HG02759 (cell line): ENCODE data around the gene CAMK2A.

Experiments used
- ATAC-seq: cut with Tn5 transposase; IDR thresholded peaks from one replicate; pipeline ENCODE4 v1.9.1; 2021; ENCODE audit warnings: mild to moderate bottlenecking, moderate library complexity; ENCODE audit not compliant: unreplicated experiment

The CAMK2A gene

DNA sequence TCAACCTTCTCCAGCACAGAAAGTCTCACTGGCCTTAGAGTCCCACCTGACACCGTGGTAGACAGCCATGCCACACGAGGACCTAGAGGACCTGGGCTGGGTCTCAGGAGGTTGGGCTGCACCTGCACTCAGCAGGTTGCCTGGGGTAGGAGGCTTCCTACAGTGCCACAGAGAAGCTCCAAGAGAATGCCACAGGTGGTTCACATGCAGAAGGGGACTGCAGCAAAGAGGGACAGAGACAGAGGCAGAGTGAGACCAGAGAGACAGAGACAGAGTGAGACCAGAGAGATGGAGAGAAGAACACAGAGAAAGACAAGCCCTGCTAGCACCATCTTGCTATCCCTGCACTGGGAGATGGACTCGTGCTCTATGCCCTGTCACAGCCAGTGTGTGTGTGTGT is 5.7 kb downstream of the CAMK2A start:
- no peak for ATAC-seq

GRCh38 chr5:150281987-150282386 is 7.6 kb downstream of the CAMK2A start:
- ATAC-seq, result no peak

- no peak for ATAC-seq
Measured at GRCh38 chr5:150279330-150280020, 10.1 kb downstream of the CAMK2A start.

GRCh38 chr5:150278916-150279315 is 10.7 kb downstream of the CAMK2A start:
- no peak for ATAC-seq

DNA sequence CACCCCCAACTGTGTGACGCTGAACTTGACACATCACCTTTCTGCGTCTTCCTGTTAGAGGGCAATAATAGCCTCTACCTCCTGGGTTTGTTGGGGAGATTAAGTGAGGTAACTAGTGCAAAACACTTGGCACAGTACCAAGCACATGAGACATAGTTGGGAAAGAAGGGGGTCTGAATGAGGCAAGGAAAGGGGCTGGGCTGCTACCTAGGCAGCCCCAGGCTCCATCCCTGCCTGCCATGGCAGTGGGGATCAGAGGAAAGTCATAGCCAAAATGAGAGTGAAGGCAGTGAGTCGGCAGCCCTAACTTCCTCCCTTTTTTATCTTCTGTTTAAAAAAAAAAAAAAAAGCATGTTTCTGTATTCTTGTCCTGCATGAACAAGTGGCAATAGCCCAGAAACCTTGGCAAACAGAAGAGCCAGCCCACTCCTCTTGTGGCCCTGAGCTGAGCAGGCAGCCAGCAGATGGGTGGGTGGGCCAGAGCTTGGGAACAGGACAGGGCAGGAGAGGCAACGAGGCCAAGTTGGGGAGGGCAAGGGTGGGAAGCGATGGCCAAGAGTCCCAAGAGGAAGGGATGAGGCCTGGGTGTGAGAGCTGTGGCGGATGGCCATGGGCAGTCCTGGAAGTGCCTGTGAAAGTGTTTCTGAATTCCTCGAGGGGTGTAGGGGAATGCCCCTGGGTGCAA is 11.4 kb downstream of the CAMK2A start:
- ATAC-seq, result no peak

- no peak for ATAC-seq
Measured at GRCh38 chr5:150277043-150277442, 12.5 kb downstream of the CAMK2A start.

DNA sequence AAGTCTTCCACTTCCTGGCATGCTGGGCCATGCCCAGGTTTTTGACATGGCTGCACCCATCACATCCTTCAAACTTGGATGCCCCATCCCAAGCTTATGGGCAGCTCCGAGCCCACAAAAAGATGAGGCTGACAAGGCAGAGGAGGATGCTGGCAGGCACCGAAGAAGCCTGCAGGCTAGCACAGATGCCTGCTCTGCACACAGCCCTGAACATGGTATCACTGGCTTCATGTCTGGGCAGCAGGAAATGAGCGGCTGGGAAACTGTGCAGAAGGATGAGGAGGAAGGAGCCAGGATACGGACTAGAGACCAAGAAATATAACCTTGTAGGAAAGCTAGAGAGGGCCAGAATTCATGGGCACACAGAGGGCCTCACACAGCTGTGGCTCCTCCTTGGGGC is 14.8 kb downstream of the CAMK2A start:
- ATAC-seq, result no peak

DNA sequence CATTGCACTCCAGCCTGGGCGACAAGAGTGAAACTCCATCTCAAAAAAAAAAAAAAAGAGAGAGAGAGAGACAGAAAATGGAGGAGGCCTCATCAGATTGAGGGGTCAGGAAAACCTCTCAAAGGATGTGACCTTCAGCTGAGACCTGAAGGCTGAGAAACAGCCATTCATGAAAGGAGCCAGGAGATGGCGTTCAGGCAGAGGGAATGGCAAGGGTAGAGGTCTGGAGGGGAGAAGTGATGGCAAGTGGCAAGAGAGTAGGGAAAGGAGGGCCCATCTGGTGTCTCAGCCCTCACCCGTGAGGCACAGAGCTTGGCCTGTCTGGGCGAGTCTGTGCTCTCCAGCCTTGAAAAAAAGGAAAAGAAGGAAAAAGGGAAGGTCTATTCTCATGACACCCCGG is 17.0 kb downstream of the CAMK2A start:
- no peak for ATAC-seq

DNA sequence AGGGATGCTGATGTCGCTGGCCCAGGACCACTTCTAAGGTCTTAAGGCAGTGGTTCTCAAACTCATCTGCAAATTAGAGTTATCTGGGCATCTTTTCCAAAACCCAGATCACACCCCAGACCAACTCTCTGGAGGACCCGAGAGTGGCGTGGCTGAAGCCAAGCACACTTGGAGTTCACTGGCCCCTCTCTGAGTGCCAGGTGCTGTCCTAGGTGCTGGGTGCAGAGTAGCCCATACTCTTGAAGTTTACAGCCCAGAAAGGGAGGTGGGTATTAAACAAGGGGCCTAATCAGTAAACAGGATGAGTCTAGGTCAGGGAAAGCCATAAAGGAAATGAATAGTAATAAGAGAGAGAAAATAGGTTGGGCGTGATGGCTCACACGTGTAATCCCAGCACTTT is 17.6 kb downstream of the CAMK2A start:
- no peak for ATAC-seq

GRCh38 chr5:150271296-150271692 is 18.3 kb downstream of the CAMK2A start:
- ATAC-seq, result no peak

DNA sequence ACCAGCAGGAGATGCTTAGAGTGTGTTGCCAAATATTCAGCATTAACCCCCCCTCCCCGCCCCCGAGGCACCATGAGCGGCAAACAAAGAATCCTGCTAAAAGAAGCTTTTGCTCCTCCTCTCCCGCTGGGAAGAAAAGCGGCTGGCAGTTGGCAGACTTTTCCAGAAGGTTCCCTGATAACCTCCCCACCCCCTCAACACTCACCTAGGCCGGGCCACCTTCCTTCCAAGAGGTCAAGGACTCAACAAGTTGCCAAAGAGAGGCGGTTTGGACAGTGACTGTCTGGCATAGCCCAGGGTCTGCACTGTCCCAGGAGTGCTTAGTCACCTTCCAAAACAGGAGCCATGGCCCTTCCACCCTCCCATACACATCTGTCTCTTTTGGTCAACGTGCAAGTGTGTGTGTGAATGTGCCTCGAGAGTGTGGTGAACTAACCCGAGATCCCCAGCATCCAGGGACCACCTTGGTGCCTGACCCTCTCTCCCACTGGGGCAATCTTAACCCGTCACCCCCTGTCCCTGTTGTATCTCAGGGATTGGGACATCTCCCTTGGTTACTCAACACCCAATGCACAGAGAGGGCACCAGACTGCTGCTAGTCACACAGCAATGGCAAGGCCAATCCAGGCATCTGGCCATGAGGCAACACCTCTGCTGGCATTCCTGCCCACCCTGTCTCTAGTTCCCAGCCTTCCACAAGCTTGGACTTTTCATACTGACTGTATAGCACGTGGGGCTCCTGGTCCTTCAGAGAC is 18.9 kb downstream of the CAMK2A start:
- ATAC-seq, result no peak

GRCh38 chr5:150266871-150267291 is 22.7 kb downstream of the CAMK2A start:
- no peak for ATAC-seq

DNA sequence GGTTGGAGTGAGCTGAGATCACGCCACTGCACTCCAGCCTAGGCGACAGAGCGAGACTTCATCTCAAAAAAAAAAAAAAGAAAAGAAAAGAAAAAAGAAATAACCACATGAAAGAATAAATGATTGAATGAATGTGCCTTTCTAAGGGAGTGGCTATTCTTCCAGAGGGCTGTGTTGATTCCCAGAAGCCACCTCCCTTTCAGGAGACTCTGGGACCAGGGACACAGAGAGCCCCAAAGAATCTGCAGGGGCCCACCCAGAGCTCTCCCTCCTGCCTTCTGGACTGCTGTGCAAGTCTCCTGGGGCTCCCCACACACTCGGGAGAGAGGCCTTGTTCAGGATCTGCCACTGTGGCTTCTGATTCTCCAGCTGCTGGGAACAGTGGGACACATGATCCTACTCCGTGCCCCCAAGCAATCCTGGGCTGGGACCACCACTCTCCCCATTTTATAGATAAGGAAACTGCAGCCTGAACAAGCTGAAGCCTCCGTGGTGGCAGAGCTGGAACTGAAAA is 23.6 kb downstream of the CAMK2A start:
- no peak for ATAC-seq

GRCh38 chr5:150264667-150265603 is 24.6 kb downstream of the CAMK2A start:
- ATAC-seq, result no peak

GRCh38 chr5:150263801-150264621 is 25.6 kb downstream of the CAMK2A start:
- no peak for ATAC-seq

GRCh38 chr5:150263375-150263775 is 26.2 kb downstream of the CAMK2A start:
- ATAC-seq, result no peak

GRCh38 chr5:150262502-150262901 is 27.1 kb downstream of the CAMK2A start:
- ATAC-seq, result no peak

DNA sequence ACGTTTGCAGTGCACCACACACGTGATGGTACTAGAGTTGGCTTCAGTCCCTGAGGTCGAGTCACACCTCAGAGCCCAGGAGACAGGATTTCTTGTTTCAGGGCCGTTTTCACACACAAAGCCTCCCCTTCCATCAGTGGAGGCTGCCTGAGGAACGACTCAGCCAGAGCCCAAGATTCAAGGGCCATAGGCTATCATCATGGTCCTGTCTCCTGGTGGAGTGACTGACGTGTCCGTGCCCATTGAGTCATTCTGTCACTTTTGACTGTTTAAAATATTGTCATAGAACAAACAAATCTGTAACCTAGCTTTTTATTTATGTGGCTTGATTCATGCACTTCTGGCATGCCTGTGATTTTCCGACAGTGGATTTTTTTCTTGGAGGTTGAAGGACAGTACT is 28.3 kb downstream of the CAMK2A start:
- no peak for ATAC-seq

DNA sequence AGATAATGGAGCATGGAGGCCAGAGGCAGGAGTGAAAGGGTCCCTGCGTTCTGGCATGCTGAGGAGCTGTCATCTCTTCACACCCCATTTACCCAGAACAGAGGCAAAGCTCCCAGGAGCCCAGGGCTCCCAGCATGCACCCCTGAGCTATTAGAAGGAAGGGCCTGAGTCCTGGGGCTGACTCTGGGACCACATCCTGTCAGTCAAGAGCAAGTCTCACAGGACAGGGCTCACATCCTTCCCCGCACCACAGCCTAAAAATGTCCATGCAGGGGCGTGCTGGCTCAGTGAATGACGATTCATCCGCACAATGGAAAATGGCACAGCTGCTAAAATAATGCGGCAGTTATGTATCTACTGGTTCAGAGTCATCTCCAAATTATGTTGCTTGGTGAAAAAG is 31.4 kb downstream of the CAMK2A start:
- ATAC-seq, result no peak

DNA sequence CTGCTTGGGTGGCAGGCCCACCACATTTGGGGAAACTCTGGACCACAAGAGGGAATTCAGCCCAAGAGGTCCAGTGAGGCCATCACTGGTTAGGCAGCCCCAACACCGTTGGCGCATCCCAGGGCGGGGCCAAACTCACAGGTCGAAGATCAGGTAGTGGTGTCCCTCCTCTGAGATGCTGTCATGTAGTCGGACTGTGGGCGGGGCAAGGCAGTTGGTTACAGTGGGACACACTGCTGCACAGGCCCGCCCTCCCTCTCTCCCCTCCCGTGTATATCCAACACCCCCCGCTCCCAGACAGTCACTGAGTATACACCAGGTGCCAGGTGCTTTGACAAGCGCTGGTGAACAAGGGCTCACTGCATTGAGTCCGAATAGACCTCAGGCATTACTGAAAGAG is 32.1 kb downstream of the CAMK2A start:
- ATAC-seq, result no peak
